Sigmoid colon (tissue), 4 donors: Measurements from ENCODE around the gene SLX4IP.

Experiments used
- EP300 ChIP-seq, 4 donors: sonication (generic); formaldehyde crosslinking; IDR thresholded peaks; one replicate each; pipeline ENCODE4 v1.6.1; 2017; ENCODE audit warnings: antibody characterized with exemption in 4 of 4
- POLR2A ChIP-seq, 2 donors: fragments of 450-650 bp; IDR thresholded peaks; one replicate each; pipeline ENCODE4 v1.6.1; 2016; ENCODE audit warnings: antibody characterized with exemption in 2 of 2, mild to moderate bottlenecking in 2 of 2, moderate library complexity in 2 of 2
- POLR2AphosphoS5 ChIP-seq, 4 donors: sonication (generic); formaldehyde crosslinking; IDR thresholded peaks; one replicate each; pipeline ENCODE4 v1.6.1; 2017; ENCODE audit warnings: antibody characterized with exemption in 4 of 4
- TF ChIP-seq, protein P1 (sequence below), 4 experiments: fragments of 450-650 bp in 3 of 4; fragments of 200-600 bp in 1 of 4; IDR thresholded peaks; one replicate each; pipeline ENCODE4 v1.5.1; 2016 to 2019; ENCODE audit warnings: antibody characterized with exemption in 4 of 4, mild to moderate bottlenecking in 3 of 4, moderate library complexity in 2 of 4

- TF ChIP-seq, protein P1, sequence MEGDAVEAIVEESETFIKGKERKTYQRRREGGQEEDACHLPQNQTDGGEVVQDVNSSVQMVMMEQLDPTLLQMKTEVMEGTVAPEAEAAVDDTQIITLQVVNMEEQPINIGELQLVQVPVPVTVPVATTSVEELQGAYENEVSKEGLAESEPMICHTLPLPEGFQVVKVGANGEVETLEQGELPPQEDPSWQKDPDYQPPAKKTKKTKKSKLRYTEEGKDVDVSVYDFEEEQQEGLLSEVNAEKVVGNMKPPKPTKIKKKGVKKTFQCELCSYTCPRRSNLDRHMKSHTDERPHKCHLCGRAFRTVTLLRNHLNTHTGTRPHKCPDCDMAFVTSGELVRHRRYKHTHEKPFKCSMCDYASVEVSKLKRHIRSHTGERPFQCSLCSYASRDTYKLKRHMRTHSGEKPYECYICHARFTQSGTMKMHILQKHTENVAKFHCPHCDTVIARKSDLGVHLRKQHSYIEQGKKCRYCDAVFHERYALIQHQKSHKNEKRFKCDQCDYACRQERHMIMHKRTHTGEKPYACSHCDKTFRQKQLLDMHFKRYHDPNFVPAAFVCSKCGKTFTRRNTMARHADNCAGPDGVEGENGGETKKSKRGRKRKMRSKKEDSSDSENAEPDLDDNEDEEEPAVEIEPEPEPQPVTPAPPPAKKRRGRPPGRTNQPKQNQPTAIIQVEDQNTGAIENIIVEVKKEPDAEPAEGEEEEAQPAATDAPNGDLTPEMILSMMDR (IDR thresholded peaks at IDR 0.05): no peak
- TF ChIP-seq POLR2A (IDR thresholded peaks at IDR 0.05): no peak
- no peak for TF ChIP-seq EP300 (IDR thresholded peaks at IDR 0.05)
- TF ChIP-seq POLR2AphosphoS5 (IDR thresholded peaks at IDR 0.05): no peak
These were observed 115.4 kb downstream of the SLX4IP start for GRCh38 chr20:10550204-10551118.
